K562 (cell line): ENCODE measurements around the gene ZFYVE27. TPM values are rescaled to one million over a fixed set of nuclear protein-coding genes. Genes with fewer than 3 reads are reported as not detected.

Experiments
- MGA ChIP-seq: fragments of 450-650 bp; IDR thresholded peaks from 2 replicates; pipeline ENCODE4 v1.6.1; 2016; ENCODE audit warnings: mild to moderate bottlenecking, moderate library complexity
- MIER1 ChIP-seq: fragments of 450-650 bp; IDR thresholded peaks from 2 replicates; pipeline ENCODE4 v1.6.1; 2016; ENCODE audit warnings: antibody characterized with exemption, mild to moderate bottlenecking, low read depth
- MTF1 ChIP-seq: fragments of 250-450 bp; sonication (Bioruptor Pico); IDR thresholded peaks from 2 replicates; pipeline ENCODE4 v1.9.0; 2021; ENCODE audit warnings: moderate library complexity, mild to moderate bottlenecking, inconsistent platforms, borderline replicate concordance
- SREBF1 ChIP-seq: fragments of 150-350 bp; IDR thresholded peaks from 2 replicates; pipeline ENCODE4 v1.6.1; 2014; ENCODE audit warnings: antibody characterized with exemption, low read depth, low read length, borderline replicate concordance
- THRAP3 ChIP-seq: fragments of 450-650 bp; IDR thresholded peaks from 2 replicates; pipeline ENCODE4 v1.6.1; 2016; ENCODE audit warnings: mild to moderate bottlenecking, inconsistent platforms, borderline replicate concordance
- ZNF518B ChIP-seq: fragments of 250-450 bp; sonication (Bioruptor Pico); IDR thresholded peaks from 2 replicates; pipeline ENCODE4 v1.5.0; 2021; ENCODE audit warnings: mild to moderate bottlenecking, moderate library complexity
- polyA plus RNA-seq, 8 experiments: library from polyadenylated mRNA; depleted of rRNA in 4 of 8; stranded (reverse) in 5 of 8; unstranded in 3 of 8; fragments of >200 nt; fragmentation: Nextera tagmentation in 2 of 8; fragmentation: Illumina TruSeq in 1 of 8; extraction: Ambion mirVana in 2 of 8; extraction: Trizol in 1 of 8; gene quantifications; 2 replicates each; pipeline versions ENCODE4 v1.2.1 to v1.2.3, GENCODE V29; 2011 to 2014; ENCODE audit warnings: inconsistent platforms in 1 of 8, missing spikeins in 1 of 8
- total RNA-seq, 7 experiments: library from RNA; depleted of rRNA in 6 of 7; stranded (reverse); fragments of >200 nt in 6 of 7; fragmentation: Illumina TruSeq in 2 of 7; extraction: Trizol in 2 of 7; gene quantifications; 2 replicates each; pipeline versions ENCODE4 v1.2.1 to v1.2.3, GENCODE V29; 2011 to 2021; ENCODE audit warnings: low replicate concordance in 1 of 7
- TF ChIP-seq, protein P1 (sequence below): fragments of 250-450 bp; sonication (Bioruptor Pico); IDR thresholded peaks from 2 replicates; pipeline ENCODE4 v1.4.0; 2020

The ZFYVE27 gene
- total and polyA plus RNA-seq, 9 of the 15 experiments (the other 6 are each of a cell fraction or from before 2014, with no cell fraction given): 0.81 to 21.9 (median 15.3) TPM

GRCh38 chr10:97785231-97785630 is 48.3 kb downstream of the ZFYVE27 start (continued):
- TF ChIP-seq, protein P1, sequence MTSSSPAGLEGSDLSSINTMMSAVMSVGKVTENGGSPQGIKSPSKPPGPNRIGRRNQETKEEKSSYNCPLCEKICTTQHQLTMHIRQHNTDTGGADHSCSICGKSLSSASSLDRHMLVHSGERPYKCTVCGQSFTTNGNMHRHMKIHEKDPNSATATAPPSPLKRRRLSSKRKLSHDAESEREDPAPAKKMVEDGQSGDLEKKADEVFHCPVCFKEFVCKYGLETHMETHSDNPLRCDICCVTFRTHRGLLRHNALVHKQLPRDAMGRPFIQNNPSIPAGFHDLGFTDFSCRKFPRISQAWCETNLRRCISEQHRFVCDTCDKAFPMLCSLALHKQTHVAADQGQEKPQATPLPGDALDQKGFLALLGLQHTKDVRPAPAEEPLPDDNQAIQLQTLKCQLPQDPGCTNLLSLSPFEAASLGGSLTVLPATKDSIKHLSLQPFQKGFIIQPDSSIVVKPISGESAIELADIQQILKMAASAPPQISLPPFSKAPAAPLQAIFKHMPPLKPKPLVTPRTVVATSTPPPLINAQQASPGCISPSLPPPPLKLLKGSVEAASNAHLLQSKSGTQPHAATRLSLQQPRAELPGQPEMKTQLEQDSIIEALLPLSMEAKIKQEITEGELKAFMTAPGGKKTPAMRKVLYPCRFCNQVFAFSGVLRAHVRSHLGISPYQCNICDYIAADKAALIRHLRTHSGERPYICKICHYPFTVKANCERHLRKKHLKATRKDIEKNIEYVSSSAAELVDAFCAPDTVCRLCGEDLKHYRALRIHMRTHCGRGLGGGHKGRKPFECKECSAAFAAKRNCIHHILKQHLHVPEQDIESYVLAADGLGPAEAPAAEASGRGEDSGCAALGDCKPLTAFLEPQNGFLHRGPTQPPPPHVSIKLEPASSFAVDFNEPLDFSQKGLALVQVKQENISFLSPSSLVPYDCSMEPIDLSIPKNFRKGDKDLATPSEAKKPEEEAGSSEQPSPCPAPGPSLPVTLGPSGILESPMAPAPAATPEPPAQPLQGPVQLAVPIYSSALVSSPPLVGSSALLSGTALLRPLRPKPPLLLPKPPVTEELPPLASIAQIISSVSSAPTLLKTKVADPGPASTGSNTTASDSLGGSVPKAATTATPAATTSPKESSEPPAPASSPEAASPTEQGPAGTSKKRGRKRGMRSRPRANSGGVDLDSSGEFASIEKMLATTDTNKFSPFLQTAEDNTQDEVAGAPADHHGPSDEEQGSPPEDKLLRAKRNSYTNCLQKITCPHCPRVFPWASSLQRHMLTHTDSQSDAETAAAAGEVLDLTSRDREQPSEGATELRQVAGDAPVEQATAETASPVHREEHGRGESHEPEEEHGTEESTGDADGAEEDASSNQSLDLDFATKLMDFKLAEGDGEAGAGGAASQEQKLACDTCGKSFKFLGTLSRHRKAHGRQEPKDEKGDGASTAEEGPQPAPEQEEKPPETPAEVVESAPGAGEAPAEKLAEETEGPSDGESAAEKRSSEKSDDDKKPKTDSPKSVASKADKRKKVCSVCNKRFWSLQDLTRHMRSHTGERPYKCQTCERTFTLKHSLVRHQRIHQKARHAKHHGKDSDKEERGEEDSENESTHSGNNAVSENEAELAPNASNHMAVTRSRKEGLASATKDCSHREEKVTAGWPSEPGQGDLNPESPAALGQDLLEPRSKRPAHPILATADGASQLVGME (CRISPR knock-in tag): no peak
- TF ChIP-seq MIER1 (no peak), THRAP3 (no peak), ZNF518B (no peak), MGA (no peak), MTF1 (CRISPR knock-in tag) (no peak), SREBF1 (no peak)
